ENCODE data around the gene LRRC23. TPM values are rescaled to one million over a fixed set of nuclear protein-coding genes. Genes with fewer than 3 reads are reported as not detected.

Gene LRRC23
- total and polyA plus RNA-seq, 2 of the 13 experiments (the other 11 are each of a cell fraction or from before 2014, with no cell fraction given) = 6.0 to 7.8 TPM

- TF ChIP-seq E2F2 (CRISPR knock-in tag; IDR thresholded peaks at IDR 0.05; ENCODE audit: borderline replicate concordance) (0 out of 2 replicates have a peak, but pooled peaks have one; percentile 94), ZNF773 (CRISPR knock-in tag; IDR thresholded peaks at IDR 0.05; ENCODE audit: borderline replicate concordance) (no peak), SRY (CRISPR knock-in tag; IDR thresholded peaks at IDR 0.05) (peak; percentile 30; the same call in 1 of the 2 replicates), ZNF331 (CRISPR knock-in tag; IDR thresholded peaks at IDR 0.05) (peak; percentile 85), ZBED4 (CRISPR knock-in tag; IDR thresholded peaks at IDR 0.05; ENCODE audit: borderline replicate concordance) (peak; percentile 81; the same call in 1 of the 2 replicates), SMYD3 (CRISPR knock-in tag; IDR thresholded peaks at IDR 0.05) (peak; percentile 76), KAT8 (CRISPR knock-in tag; IDR thresholded peaks at IDR 0.05) (peak; percentile 94), ZNF512 (CRISPR knock-in tag; IDR thresholded peaks at IDR 0.05) (no peak), NFKB2 (CRISPR knock-in tag; IDR thresholded peaks at IDR 0.05; ENCODE audit: borderline replicate concordance) (no peak), ZSCAN31 (CRISPR knock-in tag; IDR thresholded peaks at IDR 0.05; ENCODE audit: low read depth) (peak; percentile 36; the same call in 1 of the 2 replicates), ZNF510 (CRISPR knock-in tag; IDR thresholded peaks at IDR 0.05; ENCODE audit: low read depth) (0 out of 2 replicates have a peak, but pooled peaks have one; percentile 36), CBX1 (IDR thresholded peaks at IDR 0.05; ENCODE audit: low read depth) (peak; percentile 100), ZNF530 (CRISPR knock-in tag; IDR thresholded peaks at IDR 0.05; ENCODE audit: low read depth) (no peak), TP53 (CRISPR knock-in tag; conservative IDR thresholded peaks at IDR 0.05) (peak; percentile 38; the same call in 1 of the 2 replicates), TOPORS (CRISPR knock-in tag; IDR thresholded peaks at IDR 0.05) (no peak), AHDC1 (CRISPR knock-in tag; IDR thresholded peaks at IDR 0.05; ENCODE audit: borderline replicate concordance) (peak; percentile 69; the same call in 1 of the 2 replicates), POGZ (CRISPR knock-in tag; IDR thresholded peaks at IDR 0.05) (peak; percentile 49)
Observed at GRCh38 chr12:6943722-6944380, 39.2 kb downstream of the LRRC23 start, which contains the start of the genes C12orf57 and RNU7-1 (continued).
